Measurements from ENCODE around the gene FAR2.

GRCh38 chr12:29155079-29155478 lies 6.0 kb downstream of the FAR2 start:
- TF ChIP-seq, protein P1, sequence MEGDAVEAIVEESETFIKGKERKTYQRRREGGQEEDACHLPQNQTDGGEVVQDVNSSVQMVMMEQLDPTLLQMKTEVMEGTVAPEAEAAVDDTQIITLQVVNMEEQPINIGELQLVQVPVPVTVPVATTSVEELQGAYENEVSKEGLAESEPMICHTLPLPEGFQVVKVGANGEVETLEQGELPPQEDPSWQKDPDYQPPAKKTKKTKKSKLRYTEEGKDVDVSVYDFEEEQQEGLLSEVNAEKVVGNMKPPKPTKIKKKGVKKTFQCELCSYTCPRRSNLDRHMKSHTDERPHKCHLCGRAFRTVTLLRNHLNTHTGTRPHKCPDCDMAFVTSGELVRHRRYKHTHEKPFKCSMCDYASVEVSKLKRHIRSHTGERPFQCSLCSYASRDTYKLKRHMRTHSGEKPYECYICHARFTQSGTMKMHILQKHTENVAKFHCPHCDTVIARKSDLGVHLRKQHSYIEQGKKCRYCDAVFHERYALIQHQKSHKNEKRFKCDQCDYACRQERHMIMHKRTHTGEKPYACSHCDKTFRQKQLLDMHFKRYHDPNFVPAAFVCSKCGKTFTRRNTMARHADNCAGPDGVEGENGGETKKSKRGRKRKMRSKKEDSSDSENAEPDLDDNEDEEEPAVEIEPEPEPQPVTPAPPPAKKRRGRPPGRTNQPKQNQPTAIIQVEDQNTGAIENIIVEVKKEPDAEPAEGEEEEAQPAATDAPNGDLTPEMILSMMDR (conservative IDR thresholded peaks at IDR 0.05 in 1 of 2, IDR thresholded peaks at IDR 0.05 in 1 of 2; ENCODE audit: extremely low read depth in 1 of 2, insufficient read depth in 1 of 2, low read depth in 1 of 2, low read length in 2 of 2): no peak
- no peak for TF ChIP-seq EZH2 (IDR thresholded peaks at IDR 0.05; ENCODE audit: borderline replicate concordance, low read length)
